ENCODE measurements around the gene CDH16.

DNA sequence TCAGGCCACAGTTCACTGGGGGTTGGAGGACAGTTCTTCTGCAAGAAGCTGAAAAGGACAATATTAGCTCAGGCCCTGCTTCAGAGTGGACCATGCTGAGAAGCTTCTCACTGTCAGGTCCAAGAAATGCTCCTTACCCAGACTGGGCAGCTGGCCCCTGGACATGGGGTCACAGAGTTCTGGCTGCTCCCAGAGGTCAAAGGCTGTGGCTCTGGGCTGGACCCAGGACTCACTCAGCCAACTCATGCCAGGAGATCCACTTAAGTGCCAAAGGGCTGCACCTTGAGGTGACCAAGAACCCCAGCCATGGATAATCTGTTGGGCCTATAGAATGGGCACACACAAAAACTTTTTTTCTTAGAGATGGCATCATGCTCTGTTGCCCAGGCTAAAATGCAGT is 20.7 kb upstream of the CDH16 start:
- TF ChIP-seq, protein P1, sequence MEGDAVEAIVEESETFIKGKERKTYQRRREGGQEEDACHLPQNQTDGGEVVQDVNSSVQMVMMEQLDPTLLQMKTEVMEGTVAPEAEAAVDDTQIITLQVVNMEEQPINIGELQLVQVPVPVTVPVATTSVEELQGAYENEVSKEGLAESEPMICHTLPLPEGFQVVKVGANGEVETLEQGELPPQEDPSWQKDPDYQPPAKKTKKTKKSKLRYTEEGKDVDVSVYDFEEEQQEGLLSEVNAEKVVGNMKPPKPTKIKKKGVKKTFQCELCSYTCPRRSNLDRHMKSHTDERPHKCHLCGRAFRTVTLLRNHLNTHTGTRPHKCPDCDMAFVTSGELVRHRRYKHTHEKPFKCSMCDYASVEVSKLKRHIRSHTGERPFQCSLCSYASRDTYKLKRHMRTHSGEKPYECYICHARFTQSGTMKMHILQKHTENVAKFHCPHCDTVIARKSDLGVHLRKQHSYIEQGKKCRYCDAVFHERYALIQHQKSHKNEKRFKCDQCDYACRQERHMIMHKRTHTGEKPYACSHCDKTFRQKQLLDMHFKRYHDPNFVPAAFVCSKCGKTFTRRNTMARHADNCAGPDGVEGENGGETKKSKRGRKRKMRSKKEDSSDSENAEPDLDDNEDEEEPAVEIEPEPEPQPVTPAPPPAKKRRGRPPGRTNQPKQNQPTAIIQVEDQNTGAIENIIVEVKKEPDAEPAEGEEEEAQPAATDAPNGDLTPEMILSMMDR (IDR thresholded peaks at IDR 0.05; ENCODE audit: insufficient read depth, low read length): no peak
- TF ChIP-seq, protein P2, sequence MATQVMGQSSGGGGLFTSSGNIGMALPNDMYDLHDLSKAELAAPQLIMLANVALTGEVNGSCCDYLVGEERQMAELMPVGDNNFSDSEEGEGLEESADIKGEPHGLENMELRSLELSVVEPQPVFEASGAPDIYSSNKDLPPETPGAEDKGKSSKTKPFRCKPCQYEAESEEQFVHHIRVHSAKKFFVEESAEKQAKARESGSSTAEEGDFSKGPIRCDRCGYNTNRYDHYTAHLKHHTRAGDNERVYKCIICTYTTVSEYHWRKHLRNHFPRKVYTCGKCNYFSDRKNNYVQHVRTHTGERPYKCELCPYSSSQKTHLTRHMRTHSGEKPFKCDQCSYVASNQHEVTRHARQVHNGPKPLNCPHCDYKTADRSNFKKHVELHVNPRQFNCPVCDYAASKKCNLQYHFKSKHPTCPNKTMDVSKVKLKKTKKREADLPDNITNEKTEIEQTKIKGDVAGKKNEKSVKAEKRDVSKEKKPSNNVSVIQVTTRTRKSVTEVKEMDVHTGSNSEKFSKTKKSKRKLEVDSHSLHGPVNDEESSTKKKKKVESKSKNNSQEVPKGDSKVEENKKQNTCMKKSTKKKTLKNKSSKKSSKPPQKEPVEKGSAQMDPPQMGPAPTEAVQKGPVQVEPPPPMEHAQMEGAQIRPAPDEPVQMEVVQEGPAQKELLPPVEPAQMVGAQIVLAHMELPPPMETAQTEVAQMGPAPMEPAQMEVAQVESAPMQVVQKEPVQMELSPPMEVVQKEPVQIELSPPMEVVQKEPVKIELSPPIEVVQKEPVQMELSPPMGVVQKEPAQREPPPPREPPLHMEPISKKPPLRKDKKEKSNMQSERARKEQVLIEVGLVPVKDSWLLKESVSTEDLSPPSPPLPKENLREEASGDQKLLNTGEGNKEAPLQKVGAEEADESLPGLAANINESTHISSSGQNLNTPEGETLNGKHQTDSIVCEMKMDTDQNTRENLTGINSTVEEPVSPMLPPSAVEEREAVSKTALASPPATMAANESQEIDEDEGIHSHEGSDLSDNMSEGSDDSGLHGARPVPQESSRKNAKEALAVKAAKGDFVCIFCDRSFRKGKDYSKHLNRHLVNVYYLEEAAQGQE (IDR thresholded peaks at IDR 0.05; ENCODE audit: insufficient replicate concordance, low read depth): no peak
- no peak for TF ChIP-seq POLR2AphosphoS5 (IDR thresholded peaks at IDR 0.05; ENCODE audit: low read depth)
- TF ChIP-seq SPI1 (IDR thresholded peaks at IDR 0.05; ENCODE audit: borderline replicate concordance, low read depth): no peak

All from HL-60 (cell line).